Stimulated activated CD4-positive, alpha-beta T cell treated with anti-CD3 and anti-CD28 coated beads, TNF-alpha, amount 100 ng/mL, for 24 hours (primary cell): ENCODE results near the gene TMEM214.

Experiments used
- DNase-seq, 3 experiments: peaks; one replicate each; pipeline ENCODE4 v3.0.0-alpha.2; 2020; ENCODE audit warnings: low read depth in 3 of 3

Gene TMEM214

DNA sequence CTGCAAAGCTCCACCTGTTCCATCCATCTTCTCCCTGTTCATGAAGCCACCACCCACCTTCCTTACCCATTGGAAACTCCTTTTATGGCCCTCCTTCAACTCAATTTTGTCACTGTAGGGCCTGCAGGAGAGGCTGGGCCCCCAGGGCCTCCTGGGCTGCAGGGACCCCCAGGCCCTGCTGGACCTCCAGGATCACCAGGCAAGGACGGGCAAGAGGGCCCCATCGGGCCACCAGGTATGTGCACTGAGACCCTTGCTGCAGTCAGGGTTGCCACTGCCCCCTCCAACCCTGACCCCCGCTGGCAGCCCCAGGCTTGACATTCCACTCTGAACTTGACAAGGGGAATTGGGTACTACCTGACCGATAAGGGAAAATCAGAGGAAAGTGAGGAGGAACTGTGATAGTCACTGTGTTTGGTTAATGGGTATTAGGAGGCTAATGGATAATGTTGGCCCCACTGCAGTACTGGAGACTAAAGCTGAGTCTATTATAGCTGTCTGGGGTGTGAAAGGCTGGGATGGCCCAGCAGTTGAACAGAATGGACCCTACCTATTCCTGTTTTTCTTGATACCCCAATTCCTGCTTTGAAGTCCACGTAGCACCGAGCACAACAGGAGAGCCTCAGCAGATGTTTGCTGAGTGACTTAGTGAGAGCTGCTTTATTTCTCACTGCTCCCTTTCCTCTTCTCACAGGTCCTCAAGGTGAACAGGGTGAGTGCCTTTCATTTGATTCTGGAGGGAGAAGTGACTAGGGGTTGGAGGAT, 51.7 kb downstream of the TMEM214 start:
- DNase-seq = no peak

DNA sequence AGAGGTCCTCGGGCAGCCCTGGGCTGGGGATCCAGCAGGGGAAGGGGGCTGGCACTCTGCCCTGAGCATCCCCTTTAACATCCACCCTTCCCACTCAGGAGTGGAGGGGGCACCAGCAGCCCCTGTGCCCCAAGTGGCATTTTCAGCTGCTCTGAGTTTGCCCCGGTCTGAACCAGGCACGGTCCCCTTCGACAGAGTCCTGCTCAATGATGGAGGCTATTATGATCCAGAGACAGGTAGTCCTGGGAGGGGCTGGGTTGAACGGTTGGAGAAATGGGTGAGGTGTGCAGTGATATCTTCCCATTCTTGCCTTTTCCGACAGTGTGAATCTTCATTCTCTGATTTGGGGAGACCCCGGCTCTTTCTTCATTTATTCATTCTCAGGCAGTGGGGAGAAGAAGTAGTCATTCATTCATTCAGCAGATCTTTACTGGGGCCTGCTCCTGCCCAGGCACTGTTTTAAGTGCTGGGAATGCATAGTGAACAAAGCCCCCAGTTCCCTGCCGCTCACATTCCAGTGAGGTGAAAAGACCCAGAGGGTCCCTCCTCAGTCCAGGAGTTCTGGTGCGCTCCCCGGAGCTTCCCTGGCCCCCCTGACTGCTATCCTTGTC, 52.4 kb downstream of the TMEM214 start:
- DNase-seq = no peak

DNA sequence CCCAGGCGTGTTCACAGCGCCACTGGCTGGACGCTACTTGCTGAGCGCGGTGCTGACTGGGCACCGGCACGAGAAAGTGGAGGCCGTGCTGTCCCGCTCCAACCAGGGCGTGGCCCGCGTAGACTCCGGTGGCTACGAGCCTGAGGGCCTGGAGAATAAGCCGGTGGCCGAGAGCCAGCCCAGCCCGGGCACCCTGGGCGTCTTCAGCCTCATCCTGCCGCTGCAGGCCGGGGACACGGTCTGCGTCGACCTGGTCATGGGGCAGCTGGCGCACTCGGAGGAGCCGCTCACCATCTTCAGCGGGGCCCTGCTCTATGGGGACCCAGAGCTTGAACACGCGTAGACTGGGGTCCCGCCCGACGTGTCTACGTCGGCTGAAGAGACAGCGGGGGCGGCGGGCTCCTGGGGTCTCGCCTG, 52.9 kb downstream of the TMEM214 start:
- DNase-seq = peak in 1 of 3 experiments; percentile 33

DNA sequence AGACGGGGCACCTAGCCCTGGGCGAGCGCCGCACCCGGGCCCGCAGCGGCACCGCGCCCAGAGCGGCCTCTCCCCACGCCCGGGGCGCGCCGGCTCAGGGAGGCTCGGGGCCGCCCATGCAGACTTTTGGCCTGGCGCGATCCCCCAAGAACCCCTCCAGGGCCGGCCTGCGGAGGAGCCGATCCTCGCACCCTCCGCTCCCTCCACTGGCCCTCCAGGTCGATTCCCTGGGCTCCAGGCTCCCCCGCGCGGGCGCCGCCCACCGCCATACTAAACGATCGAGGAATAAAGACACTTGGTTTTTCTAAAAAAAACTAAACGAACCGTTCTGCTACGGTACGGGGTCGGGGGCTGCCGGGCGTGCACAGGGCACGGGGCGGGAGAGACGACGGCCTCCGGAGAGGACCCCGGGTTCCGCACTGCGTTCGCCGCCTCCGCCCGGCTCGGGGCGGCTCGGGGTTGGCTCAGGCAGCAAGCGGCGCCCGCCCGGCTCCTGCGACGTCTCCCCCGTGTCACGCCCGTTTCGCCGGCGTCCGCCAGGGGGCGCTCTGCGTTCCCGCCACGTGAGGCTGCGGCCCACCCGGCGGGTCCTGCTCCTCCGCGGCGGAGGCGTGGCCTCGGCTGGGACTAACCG, 53.4 kb downstream of the TMEM214 start:
- DNase-seq = peak; percentile 93 to 98 (median 97)

DNA sequence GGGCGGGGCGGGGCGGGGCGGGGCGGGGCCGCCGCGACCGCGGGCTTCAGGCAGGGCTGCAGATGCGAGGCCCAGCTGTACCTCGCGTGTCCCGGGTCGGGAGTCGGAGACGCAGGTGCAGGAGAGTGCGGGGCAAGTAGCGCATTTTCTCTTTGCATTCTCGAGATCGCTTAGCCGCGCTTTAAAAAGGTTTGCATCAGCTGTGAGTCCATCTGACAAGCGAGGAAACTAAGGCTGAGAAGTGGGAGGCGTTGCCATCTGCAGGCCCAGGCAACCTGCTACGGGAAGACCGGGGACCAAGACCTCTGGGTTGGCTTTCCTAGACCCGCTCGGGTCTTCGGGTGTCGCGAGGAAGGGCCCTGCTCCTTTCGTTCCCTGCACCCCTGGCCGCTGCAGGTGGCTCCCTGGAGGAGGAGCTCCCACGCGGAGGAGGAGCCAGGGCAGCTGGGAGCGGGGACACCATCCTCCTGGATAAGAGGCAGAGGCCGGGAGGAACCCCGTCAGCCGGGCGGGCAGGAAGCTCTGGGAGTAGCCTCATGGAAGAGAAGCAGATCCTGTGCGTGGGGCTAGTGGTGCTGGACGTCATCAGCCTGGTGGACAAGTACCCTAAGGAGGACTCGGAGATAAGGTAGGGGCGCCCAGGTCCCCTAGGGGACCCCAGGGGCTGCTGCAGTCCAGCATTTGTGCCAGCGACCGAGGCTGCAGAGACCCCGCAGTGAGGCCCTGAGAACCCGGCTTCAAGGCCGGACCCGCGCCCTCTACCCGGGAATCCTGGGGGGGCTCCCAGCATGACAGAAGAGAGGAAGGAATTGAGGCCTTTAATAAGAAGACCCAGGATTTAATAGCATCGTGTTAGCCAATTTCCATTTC, 54.2 kb downstream of the TMEM214 start, which contains the start of gene KHK:
TSS of gene KHK (plus strand) at position 49 of the 870 bp plus-strand sequence. CDS start at position 537, 488 bp downstream.
- DNase-seq = peak in 1 of 3 experiments; percentile 27

DNA sequence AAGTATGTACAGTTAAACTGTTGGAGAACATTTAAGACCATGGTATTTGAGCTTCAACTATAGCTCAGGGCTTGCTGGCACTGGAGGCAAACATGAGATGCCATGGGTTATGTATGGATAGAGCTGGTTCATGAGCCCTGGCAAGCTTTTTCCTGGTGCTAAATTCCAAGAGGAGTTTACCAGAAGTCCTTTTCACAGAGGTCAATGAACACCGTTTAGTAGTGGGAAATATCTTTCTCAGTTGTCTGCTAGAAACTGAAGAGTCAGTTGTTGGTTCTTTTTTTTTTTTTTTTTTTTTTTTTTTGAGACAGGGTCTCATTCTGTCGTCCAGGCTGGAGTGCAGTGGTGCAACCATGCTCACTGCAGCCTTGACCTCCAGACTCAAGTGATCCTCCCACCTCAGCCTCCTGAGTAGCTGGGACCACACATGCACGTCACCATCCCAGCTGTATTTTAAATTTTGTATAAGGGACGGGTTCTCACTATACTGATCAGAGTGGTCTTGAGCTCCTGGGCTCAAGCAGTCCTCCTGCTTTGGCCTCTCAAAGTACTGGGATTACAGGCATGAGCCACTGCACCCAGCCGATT, 55.2 kb downstream of the TMEM214 start:
- no peak for DNase-seq

DNA sequence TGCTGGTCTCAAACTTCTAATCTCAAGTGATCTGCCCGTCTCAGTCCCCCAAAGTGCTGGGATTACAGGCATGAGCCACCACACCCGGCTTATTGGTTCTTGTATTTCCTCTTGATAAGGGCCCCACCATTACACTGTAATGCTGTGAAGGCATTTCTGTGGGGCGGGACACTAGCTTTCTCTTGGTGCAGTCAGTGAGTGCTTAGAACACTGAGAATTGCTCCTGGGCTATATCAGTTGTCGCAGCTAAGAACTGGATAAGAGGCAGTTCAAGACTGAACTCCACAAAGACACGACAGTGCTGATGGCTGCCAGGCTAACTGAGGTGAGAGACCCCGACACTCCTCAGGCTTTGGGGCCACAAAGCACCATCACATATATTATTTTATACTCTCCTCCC, 55.9 kb downstream of the TMEM214 start:
- no peak for DNase-seq

DNA sequence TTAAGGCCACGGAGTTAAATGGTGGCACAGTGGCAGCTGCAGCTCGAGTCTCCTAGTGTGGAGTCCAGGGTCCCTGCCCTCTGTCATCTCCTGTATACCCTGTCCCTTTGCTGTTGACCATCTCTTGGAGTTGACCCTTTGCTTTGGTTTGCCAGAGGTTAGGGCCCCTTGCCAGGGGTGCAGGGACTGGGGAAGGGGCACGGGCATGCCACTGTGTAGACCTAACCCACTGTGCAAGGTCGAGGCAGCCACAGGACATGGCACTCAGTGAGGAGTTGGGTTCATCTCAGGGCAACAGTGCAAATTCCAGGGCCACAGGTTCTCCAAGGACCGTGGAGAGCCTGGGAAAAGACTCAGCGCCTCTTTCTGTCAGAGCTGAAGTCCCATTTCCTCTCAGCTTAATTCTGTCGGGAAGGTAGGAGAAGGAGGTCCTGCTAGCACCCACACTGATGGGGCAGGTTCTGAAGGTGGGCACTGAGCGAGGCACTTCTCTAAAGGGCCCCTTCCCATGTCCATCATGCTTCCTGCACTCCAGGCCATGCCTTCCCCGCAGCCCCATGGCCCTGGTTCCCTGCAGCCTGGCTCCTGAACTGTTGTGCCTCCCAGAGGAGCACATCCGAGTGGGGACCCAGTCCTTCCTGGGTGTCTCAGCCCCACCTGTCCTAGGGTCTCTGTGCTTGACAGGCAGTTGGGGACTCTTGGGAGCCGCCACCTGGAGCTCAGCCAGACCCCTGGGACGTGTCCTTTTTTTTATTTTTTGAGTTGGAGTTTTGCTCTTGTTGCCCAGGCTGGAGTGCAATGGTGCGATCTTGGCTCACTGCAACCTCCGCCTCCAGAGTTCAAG, 56.6 kb downstream of the TMEM214 start:
- no peak for DNase-seq
